Thyroid gland (tissue), 4 donors: ENCODE results near the gene ARID4A.

Experiments
- POLR2A ChIP-seq, 2 donors: fragments of 450-650 bp; IDR thresholded peaks; one replicate each; pipeline ENCODE4 v1.6.1; 2017; ENCODE audit warnings: antibody characterized with exemption in 2 of 2, mild to moderate bottlenecking in 2 of 2, moderate library complexity in 1 of 2
- TF ChIP-seq, protein P1 (sequence below), 6 experiments: fragments of 200-600 bp in 3 of 6; fragments of 450-650 bp in 3 of 6; sonication (generic) in 3 of 6; IDR thresholded peaks; one replicate each; pipeline ENCODE4 v1.5.1; 2016 to 2019; ENCODE audit warnings: antibody characterized with exemption in 6 of 6, mild to moderate bottlenecking in 2 of 6, inconsistent platforms in 1 of 6, moderate library complexity in 1 of 6

- TF ChIP-seq, protein P1, sequence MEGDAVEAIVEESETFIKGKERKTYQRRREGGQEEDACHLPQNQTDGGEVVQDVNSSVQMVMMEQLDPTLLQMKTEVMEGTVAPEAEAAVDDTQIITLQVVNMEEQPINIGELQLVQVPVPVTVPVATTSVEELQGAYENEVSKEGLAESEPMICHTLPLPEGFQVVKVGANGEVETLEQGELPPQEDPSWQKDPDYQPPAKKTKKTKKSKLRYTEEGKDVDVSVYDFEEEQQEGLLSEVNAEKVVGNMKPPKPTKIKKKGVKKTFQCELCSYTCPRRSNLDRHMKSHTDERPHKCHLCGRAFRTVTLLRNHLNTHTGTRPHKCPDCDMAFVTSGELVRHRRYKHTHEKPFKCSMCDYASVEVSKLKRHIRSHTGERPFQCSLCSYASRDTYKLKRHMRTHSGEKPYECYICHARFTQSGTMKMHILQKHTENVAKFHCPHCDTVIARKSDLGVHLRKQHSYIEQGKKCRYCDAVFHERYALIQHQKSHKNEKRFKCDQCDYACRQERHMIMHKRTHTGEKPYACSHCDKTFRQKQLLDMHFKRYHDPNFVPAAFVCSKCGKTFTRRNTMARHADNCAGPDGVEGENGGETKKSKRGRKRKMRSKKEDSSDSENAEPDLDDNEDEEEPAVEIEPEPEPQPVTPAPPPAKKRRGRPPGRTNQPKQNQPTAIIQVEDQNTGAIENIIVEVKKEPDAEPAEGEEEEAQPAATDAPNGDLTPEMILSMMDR (IDR thresholded peaks at IDR 0.05): no peak
- TF ChIP-seq POLR2A (IDR thresholded peaks at IDR 0.05): no peak
Measured at GRCh38 chr14:58327019-58327418, 28.7 kb downstream of the ARID4A start.
